ENCODE measurements around the gene ZACN.

The ZACN gene

DNA sequence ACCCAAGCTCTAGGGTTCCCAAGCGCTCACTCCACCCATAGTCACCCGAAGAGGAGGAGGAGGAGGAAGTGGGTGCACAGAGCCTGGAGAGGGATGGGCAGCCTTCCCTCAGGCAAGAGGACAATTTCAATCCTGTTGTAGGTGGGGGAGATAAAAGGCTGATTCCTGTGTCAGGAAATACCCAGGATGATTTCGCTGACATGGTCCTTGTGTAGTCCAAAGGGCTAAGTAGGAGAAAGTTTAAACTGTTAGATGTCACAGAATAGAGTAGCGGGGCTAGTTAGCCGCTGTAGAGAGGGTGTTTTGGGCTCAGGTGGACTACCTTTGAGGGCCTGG is 25.9 kb downstream of the ZACN start:
- no peak for DNase-seq (ENCODE audit: low read depth)
- H3K4me3 ChIP-seq (ENCODE audit: control insufficient read depth, low read depth, low read length): no peak overlapping the region
- TF ChIP-seq, protein P1, sequence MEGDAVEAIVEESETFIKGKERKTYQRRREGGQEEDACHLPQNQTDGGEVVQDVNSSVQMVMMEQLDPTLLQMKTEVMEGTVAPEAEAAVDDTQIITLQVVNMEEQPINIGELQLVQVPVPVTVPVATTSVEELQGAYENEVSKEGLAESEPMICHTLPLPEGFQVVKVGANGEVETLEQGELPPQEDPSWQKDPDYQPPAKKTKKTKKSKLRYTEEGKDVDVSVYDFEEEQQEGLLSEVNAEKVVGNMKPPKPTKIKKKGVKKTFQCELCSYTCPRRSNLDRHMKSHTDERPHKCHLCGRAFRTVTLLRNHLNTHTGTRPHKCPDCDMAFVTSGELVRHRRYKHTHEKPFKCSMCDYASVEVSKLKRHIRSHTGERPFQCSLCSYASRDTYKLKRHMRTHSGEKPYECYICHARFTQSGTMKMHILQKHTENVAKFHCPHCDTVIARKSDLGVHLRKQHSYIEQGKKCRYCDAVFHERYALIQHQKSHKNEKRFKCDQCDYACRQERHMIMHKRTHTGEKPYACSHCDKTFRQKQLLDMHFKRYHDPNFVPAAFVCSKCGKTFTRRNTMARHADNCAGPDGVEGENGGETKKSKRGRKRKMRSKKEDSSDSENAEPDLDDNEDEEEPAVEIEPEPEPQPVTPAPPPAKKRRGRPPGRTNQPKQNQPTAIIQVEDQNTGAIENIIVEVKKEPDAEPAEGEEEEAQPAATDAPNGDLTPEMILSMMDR (conservative IDR thresholded peaks at IDR 0.05; ENCODE audit: control insufficient read depth, insufficient read depth, low read depth, low read length): no peak

DNA sequence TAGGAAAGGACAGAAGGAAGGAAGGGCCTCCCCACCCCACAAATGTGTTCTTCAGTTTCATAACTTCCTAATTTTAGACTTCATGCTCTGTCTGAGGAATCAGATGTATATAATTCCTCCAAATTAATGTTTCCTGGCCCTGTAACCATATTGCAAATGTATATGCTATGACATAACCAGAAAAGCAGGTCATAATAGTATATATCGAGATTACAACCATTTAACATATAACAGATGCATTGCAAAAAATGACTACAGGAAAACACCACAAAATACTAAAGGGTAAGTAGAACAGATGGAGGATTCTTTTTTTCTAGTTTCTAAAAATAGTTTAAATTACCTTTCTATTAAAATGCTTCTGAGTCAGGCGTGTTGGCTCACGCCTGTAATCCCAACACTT is 27.7 kb downstream of the ZACN start:
- H3K4me3 ChIP-seq (ENCODE audit: control insufficient read depth, low read depth, low read length): no peak overlapping the region
- TF ChIP-seq, protein P1 (conservative IDR thresholded peaks at IDR 0.05; ENCODE audit: control insufficient read depth, insufficient read depth, low read depth, low read length): no peak
- no peak for DNase-seq (ENCODE audit: low read depth)

DNA sequence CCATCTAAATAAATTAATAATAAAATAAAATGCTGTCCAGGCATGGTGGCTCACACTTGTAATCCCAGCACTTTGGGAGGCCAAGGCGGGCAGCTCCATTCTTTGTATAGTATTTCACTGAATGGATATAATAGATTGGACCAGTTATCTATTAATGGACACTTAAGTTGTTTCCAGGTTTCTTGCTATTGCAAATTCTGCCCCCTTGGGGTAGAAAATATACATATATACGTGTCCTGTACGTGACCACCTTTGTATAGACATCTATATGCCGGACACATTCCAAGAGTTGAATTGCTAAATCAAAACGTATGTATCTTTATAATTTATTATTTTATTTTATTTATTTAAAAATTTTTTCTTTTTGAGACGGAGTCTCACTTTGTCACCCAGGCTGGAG is 28.5 kb downstream of the ZACN start:
- no peak overlapping the region for H3K4me3 ChIP-seq (ENCODE audit: control insufficient read depth, low read depth, low read length)
- TF ChIP-seq, protein P1 (conservative IDR thresholded peaks at IDR 0.05; ENCODE audit: control insufficient read depth, insufficient read depth, low read depth, low read length): peak; percentile 23
- DNase-seq (ENCODE audit: low read depth): peak; percentile 22

DNA sequence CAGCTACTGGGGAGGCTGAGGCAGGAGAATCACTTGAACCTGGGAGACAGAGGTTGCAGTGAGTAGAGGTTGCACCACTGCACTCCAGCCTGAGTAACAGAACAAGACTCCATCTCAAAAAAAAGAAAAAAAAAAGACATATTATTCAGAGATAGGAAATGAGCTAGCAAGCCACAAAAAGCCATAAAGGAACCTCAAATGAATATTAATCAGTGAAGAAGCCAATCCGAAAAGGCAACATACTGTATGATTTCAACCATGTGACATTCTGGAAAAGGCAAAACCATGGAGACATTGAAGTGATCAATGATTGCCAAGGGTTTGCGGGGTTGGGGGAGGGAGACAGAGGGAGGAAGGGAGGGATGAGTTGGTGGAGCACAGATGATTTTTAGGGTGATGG is 33.0 kb downstream of the ZACN start:
- TF ChIP-seq, protein P1 (conservative IDR thresholded peaks at IDR 0.05; ENCODE audit: control insufficient read depth, insufficient read depth, low read depth, low read length): no peak
- no peak overlapping the region for H3K4me3 ChIP-seq (ENCODE audit: control insufficient read depth, low read depth, low read length)
- peak; percentile 10 for DNase-seq (ENCODE audit: low read depth)

DNA sequence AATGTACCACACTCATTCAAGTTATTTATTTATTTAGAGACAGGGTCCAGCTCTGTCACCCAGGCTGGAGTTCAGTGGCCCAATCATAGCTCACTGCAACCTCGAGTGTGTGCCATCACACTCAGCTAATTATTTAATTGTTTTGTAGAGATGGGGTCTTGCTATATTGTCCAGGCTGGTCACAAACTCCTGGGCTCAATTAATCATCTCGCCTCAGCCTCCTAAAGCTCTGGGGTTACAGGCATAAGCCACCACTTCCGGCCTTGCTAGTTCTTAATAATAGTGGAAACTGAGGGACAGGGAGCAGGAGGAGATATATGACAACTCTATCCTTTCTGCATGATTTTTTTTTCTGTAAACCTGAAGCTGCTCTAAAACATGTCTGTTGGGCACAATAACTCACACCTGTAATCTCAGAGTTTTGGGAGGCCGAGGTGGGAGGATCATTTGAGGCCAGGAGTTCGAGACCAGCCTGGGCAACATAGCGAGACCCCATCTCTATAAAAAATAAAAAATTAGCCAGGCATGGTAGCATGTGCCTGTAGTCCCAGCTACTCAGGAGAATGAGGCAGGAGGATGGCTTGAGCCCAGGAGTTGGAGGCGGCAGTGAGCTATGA is 36.3 kb downstream of the ZACN start:
- DNase-seq (ENCODE audit: low read depth): no peak
- TF ChIP-seq, protein P1 (conservative IDR thresholded peaks at IDR 0.05; ENCODE audit: control insufficient read depth, insufficient read depth, low read depth, low read length): no peak
- H3K4me3 ChIP-seq (ENCODE audit: control insufficient read depth, low read depth, low read length): no peak overlapping the region

DNA sequence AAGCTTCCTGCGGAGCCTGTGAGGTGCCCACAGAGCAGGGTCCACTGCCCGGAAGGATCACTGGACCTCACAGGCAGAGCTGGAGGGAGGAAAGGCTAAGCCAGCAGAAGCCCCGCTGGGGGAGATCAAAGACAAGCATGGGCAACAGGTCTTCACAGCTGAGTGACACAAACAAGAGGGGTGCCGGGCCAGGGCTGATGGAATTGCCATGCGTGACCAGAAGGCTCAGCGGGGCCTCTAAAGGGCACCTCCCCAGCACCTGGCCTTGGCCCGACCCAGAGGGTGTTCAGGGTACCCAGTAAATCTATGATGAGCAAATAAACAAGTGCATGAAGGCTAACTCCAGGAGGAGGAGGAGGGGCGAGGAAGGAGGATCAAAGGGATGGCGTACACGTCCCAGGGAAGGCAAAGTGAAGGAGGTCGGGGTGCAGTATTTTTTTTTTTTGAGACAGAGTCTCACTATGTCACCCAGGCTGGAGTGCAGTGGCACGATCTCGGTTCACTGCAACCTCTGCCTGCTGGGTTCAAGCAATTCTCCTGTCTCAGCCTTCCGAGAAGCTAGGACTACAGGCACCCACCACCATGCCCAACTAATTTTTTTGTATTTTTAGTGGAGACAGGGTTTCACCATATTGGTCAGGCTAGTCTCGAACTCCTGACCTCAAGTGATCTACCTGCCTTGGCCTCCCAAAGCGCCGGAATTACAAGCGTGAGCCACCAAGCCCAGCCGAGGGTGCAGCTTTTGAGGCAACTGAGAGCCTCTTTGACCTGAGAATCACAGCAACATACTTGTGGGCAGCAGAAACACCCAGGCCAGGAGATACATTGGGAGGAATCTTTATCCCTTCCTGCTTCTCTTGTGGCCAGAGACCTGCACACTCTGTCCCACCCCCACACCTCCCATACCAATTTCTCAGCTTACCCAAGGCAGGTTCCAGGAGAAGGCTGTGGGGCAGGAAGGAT is 40.7 kb downstream of the ZACN start:
- no peak for DNase-seq (ENCODE audit: low read depth)

More for the DNA sequence above, 40.7 kb downstream of the ZACN start:
- TF ChIP-seq, protein P1 (conservative IDR thresholded peaks at IDR 0.05; ENCODE audit: control insufficient read depth, insufficient read depth, low read depth, low read length): no peak
- no peak overlapping the region for H3K4me3 ChIP-seq (ENCODE audit: control insufficient read depth, low read depth, low read length)
